ENCODE data around the gene SLC25A22.

DNA sequence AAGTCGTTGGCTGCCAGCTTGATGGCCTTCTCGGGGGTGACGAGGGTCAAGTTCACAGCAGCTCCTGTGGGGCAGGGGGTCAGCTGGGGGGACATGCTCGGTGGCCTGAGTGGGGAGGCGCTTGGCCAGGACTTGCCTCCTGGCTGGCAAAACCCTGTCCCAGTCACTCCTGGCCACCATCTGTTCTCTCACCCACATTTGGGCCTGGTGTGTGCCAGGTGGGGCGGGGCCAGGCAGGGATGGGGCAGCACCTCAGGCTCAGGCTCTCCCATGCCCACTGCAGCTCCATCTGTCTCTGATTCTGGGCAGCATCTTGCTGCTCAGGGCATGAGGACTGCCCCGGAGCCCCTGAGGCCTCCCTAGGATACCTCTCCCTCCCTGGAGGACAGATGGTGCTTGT is 4.5 kb downstream of the SLC25A22 start:
- TF ChIP-seq POLR2A (IDR thresholded peaks at IDR 0.05) (no peak), POLR2AphosphoS5 (IDR thresholded peaks at IDR 0.05) (no peak)
- TF ChIP-seq, protein P1, sequence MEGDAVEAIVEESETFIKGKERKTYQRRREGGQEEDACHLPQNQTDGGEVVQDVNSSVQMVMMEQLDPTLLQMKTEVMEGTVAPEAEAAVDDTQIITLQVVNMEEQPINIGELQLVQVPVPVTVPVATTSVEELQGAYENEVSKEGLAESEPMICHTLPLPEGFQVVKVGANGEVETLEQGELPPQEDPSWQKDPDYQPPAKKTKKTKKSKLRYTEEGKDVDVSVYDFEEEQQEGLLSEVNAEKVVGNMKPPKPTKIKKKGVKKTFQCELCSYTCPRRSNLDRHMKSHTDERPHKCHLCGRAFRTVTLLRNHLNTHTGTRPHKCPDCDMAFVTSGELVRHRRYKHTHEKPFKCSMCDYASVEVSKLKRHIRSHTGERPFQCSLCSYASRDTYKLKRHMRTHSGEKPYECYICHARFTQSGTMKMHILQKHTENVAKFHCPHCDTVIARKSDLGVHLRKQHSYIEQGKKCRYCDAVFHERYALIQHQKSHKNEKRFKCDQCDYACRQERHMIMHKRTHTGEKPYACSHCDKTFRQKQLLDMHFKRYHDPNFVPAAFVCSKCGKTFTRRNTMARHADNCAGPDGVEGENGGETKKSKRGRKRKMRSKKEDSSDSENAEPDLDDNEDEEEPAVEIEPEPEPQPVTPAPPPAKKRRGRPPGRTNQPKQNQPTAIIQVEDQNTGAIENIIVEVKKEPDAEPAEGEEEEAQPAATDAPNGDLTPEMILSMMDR (IDR thresholded peaks at IDR 0.05) = no peak
